Urinary bladder (tissue), 4 donors: Measurements from ENCODE around the gene DNAAF8. TPM values are rescaled to one million over a fixed set of nuclear protein-coding genes. Genes with fewer than 3 reads are reported as not detected.
"Not testable (repeated sequence)": the region's sequence is repeated elsewhere in the genome, so short reads cannot be mapped to it uniquely, and the experiment has no call there.

ENCODE experiments used
- DNase-seq: peaks from one replicate; pipeline ENCODE4 v3.0.0-alpha.2; 2015; ENCODE audit errors: extremely low spot score
- H3K27ac ChIP-seq: one replicate; pipeline ENCODE4 v1.5.1; 2013; ENCODE audit warnings: low read depth, mild to moderate bottlenecking, moderate library complexity
- H3K36me3 ChIP-seq: one replicate; pipeline ENCODE4 v1.6.1; 2013; ENCODE audit warnings: mild to moderate bottlenecking, moderate library complexity; ENCODE audit not compliant: insufficient read depth
- H3K4me1 ChIP-seq: one replicate; pipeline ENCODE4 v1.6.1; 2013; ENCODE audit warnings: mild to moderate bottlenecking, moderate library complexity; ENCODE audit not compliant: insufficient read depth
- H3K4me3 ChIP-seq: one replicate; pipeline ENCODE4 v1.5.1; 2013; ENCODE audit warnings: low read depth, low read length
- WGBS: extraction: QIAGEN DNeasy Blood & Tissue Kit; methylation state at CpG from one replicate; pipeline ENCODE4 v1.1.7; 2013; 5-methylcytosine and 5-hydroxymethylcytosine counted together
- polyA plus RNA-seq: library from polyadenylated mRNA; stranded (reverse); fragments of 200-250 nt; gene quantifications from one replicate; pipeline ENCODE4 v1.2.3, GENCODE V29; 2013
- total RNA-seq: library from RNA; depleted of rRNA; stranded (reverse); fragments of >200 nt; gene quantifications from one replicate; pipeline ENCODE4 v1.2.3, GENCODE V29; 2014
- donor health status: healthy with polysubstance abuse.
- donor health status: healthy.

DNAAF8 gene
- total and polyA plus RNA-seq, 2 donors = 1.3 TPM

DNA sequence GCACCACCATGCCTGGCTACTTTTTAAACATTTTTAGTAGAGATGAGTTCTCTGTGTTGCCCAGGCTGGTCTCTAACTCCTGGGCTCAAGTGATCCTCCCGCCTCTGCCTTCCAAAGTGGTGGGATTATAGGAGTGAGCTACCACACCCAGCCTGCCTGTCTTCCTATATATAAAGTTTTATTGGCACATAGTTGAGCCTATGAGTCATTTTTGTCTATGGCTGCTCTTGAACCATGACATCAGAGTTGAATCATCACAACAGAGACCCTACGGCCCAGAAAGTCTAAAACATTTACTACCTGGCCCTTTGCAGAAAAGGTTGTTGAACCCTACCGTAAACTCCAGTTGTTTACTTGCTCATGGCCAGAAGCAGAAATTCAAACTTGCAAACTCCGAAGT is 45.9 kb downstream of the DNAAF8 start:
- Histone ChIP-seq H3K27ac (no peak overlapping the region), H3K36me3 (no peaks in the 10 kb centered on the region), H3K4me3 (no peak overlapping the region), H3K4me1 (no peaks in the 10 kb centered on the region)
- WGBS = 69% methylated on average over 4 of the region's 4 CpGs
- DNase-seq = no peak

DNA sequence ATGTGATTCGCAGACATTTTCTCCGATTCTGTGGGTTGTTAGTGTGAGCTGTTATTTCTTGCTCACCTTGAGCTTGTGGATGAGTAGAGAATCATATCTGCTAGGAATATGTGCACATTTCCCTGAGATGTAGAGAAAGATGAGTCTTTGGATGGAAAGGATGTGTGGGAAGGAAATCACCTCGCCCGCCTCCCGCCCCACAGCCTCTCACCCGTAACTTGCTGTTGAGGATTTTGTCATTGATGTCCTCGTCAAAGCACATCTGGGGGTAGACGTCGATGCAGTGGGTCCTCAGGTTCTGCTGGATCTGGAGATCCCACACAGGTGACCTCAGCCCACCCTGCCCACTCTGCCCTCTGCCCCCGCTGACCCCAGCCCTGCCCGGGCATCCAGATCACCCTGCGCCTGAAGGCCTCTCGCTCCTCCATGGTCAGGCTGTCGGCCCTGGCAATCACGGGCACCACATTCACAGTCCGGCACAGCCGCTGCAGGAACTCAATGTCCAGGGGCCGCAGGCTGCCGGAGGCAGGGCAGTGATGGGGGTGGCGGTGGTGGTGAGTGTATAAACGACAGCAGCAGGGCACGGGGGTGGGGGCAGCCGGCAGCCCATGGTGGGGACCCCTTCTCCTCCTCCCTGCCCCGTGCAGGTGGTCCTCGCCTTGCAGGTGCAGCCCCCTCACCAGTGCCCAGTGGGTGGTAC is 49.1 kb downstream of the DNAAF8 start:
- H3K36me3 ChIP-seq = no peaks in the 10 kb centered on the region
- DNase-seq = no peak
- no peak overlapping the region for H3K27ac ChIP-seq
- H3K4me1 ChIP-seq = no peaks in the 10 kb centered on the region
- no peak overlapping the region for H3K4me3 ChIP-seq
- 86% methylated on average over 25 of the region's 25 CpGs for WGBS

DNA sequence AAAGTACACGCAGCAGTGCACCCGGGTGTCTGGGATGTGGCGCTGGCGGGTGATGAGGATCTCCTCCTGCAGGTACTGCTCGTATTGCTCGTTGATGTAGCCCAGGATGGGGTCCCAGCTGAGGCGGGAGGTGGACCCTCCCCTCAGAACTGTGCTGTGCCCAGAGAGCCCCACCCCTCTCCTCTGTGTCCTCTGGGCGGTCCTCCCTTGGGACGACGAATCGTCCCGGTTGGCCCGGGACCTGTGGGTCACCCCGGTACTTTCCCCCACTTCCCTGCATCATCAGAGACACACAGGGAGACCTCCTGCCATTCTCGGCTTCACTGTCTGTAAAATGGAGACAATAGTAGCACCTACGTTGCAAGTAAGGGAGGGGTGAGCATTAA is 49.6 kb downstream of the DNAAF8 start:
- no peaks in the 10 kb centered on the region for H3K36me3 ChIP-seq
- 68% methylated on average over 16 of the region's 16 CpGs for WGBS
- H3K27ac ChIP-seq = no peak overlapping the region
- H3K4me3 ChIP-seq = no peak overlapping the region
- H3K4me1 ChIP-seq = no peaks in the 10 kb centered on the region
- DNase-seq = no peak

DNA sequence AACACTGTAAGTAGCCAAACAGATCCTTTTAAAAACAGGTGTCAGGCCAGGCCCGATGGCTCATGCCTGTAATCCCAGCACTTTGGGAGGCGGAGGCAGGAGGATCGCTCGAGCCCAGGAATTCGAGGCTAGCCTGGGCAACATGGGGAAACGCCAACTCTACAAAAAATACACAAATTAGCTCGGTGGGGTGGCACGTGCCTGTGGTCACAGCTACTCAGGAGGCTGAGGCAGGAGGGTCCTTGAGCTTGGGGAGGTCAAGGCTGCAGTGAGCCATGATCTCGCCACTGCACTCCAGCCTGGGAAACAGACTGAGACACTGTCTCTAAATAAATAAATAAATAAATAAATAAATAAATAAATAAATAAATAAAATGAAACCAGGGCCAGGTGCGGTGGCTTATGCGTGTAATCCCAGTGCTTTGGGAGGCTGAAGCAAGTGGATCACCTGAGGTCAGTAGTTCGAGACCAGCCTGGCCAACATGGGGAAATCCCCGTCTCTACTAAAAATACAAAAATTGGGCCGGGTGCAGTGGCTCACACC is 50.2 kb downstream of the DNAAF8 start:
- WGBS = 91% methylated on average over 14 of the region's 14 CpGs
- not testable (repeated sequence) for DNase-seq, H3K27ac ChIP-seq, H3K4me3 ChIP-seq, H3K4me1 ChIP-seq, H3K36me3 ChIP-seq

DNA sequence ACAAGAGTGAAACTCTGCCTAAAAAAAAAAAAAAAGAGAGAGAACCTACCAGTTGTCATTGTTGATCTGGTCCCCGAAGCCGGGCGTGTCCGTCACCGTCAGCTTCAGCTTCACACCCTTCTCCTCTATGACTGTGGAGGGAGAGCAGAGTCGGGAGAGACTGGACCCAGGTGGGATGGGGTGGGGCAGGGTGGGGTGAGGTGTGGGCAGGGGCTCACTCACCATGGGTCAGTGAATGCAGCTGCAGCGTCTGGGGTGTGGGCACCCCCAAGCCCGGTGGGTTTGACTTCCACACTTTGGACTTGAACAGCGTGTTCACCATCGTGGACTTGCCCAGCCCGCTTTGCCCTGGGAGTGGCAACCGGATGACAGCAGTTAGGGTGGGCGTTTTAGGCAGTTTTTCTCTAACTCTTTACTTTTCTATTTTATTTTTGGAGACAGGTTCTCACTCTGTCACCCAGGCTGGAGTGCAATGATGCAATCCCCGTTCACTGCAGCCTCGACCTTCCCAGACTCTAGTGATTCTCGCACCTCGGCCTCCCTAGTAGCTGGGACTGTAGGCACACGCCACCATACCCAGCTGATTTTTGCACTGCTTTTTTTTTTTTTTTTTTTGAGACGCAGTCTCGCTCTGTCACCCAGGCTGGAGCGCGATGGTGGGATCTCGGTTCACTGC is 51.6 kb downstream of the DNAAF8 start:
- Histone ChIP-seq H3K27ac (no peak overlapping the region), H3K36me3 (no peaks in the 10 kb centered on the region), H3K4me3 (no peak overlapping the region), H3K4me1 (no peaks in the 10 kb centered on the region)
- DNase-seq = no peak
- 93% methylated on average over 23 of the region's 23 CpGs for WGBS

DNA sequence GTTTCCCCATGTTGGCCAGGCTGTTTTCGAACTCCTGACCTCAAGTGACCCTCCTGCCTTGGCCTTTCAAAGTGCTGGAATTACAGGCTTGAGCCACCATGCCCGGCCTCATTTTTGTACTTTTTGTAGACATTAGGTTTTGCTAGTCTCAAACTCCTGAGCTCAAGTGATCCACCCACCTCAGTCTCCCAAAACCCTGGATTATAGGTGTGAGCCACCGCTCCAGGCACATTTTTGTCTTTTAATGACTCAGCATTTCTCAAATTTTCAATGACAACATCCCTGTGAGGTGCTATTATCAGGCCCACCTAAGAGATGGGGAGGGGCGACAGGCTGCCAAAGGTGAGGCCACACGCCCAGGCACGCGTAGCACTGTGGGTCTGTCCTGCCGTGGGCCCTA is 52.7 kb downstream of the DNAAF8 start:
- no peak for DNase-seq
- H3K4me3 ChIP-seq = no peak overlapping the region
- H3K36me3 ChIP-seq = no peaks in the 10 kb centered on the region
- WGBS = 96% methylated on average over 8 of the region's 8 CpGs
- H3K4me1 ChIP-seq = no peaks in the 10 kb centered on the region
- no peak overlapping the region for H3K27ac ChIP-seq

DNA sequence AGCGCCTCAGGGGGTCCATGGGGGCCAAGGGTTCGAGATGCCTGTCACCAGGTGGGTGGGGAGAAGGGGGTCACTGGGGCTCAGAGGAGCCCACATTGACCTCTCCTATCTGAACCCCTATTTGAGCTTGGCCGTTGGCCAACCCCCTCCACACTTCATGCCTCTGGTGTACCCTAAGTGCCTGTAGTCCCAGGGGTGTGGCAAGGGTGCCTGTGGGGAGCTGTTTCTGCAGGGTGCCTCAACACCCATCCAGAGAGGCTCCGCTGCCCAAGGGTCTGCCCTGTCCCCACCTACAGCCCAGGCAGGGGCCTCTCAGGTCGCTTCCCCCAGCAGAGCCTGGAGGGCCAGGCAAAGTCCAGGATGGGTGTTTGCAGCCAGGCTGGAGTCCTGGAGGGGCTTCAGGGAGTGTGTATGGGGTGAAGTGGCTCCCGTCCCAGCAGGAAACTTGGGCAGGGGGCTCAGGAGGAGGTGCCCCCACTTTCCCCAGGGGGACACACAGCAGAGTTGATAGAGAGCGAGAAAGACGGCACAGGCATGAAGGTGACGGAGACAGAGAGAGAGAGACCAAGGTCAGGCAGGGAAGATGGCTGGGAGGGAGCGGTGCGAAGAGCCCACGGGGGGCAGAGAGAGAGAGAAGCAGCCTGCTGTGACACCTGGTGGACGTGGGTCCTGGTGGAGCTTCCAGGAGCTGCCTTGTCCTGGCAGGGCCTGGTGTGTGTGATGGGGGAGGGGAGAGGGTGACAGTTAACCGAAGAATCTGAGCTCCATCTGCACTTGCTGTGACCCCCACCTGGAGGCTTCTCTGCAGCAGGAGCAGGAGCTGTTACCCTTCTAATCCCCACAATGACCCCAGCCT is 53.5 kb downstream of the DNAAF8 start, which contains the start of gene SEPTIN12:
Gene SEPTIN12, minus strand, starts transcription at position 719 of the 856 bp plus-strand sequence. Its CDS starts 700 bp downstream, at position 19.
- no peak within 1 kb of the TSS for H3K4me3 ChIP-seq
- 71% methylated on average over 14 of the region's 14 CpGs for WGBS
- no peak within 1 kb of the TSS for H3K27ac ChIP-seq
- H3K36me3 ChIP-seq = no peaks in the 10 kb centered on the region
- H3K4me1 ChIP-seq = no peaks in the 10 kb centered on the region
- no peak for DNase-seq

DNA sequence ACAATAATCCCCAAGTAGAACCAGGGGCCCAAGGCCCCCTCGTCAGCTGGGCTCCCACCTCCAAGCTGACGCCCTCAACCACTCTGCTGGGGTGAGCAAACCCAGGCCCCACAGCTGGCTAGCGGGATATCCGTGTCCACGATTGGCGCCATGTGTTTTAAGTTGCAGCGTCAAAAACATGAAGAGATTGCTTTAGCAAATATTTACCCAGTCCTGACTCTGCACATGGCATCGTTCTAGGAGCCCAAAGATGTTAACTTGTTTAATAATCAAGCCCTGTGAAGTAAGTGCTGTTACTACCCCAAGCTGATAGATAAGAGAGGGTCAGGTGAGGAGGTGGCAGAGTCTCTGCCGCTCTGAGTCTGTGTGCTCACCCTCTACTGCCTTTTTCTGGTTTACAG is 54.2 kb downstream of the DNAAF8 start:
- H3K4me3 ChIP-seq = no peak overlapping the region
- no peaks in the 10 kb centered on the region for H3K4me1 ChIP-seq
- H3K27ac ChIP-seq = no peak overlapping the region
- WGBS = 43% methylated on average over 9 of the region's 9 CpGs
- H3K36me3 ChIP-seq = no peaks in the 10 kb centered on the region
- no peak for DNase-seq

DNA sequence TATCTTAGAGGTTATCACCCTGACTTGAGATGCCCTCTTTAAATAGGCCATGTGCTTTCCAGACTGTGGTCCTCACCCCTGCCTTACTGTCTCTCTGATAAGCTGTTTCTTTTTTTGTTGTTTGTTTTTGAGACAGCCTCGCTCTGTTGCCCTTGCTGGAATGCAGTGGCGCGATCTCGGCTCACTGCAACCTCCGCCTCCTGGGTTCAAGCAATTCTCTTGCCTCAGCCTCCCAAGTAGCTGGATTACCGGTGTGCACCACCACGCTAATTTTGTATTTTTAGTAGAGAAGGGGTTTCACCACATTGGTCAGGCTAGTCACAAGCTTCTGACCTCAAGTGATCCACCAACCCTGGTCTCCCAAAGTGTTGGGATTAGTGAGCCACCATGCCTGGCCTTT is 54.6 kb downstream of the DNAAF8 start:
- no peak overlapping the region for H3K27ac ChIP-seq
- no peaks in the 10 kb centered on the region for H3K4me1 ChIP-seq
- H3K36me3 ChIP-seq = no peaks in the 10 kb centered on the region
- WGBS = 80% methylated on average over 7 of the region's 7 CpGs
- no peak for DNase-seq
- no peak overlapping the region for H3K4me3 ChIP-seq

DNA sequence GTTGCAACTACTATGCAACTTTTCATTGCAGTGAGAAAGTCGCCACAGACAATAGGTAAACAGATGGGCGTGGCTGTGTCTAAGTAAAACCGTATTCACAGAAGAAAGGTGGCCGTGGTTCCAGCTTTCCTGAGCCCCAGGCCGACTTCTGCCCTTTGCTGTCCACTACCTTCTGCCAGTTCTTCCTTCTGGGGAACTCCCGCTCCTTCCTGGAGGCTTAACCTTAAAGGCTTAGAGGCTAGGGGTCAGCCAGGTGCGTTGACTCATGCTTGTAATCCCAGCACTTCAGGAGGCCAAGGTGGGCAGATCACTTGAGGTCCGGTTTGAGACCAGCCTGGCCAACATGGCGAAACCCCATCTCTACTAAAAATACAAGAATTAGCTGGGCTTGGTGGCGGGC is 55.9 kb downstream of the DNAAF8 start:
- H3K4me1 ChIP-seq = no peaks in the 10 kb centered on the region
- no peak overlapping the region for H3K27ac ChIP-seq
- no peak for DNase-seq
- H3K4me3 ChIP-seq = no peak overlapping the region
- WGBS = 82% methylated on average over 10 of the region's 10 CpGs
- H3K36me3 ChIP-seq = no peaks in the 10 kb centered on the region

DNA sequence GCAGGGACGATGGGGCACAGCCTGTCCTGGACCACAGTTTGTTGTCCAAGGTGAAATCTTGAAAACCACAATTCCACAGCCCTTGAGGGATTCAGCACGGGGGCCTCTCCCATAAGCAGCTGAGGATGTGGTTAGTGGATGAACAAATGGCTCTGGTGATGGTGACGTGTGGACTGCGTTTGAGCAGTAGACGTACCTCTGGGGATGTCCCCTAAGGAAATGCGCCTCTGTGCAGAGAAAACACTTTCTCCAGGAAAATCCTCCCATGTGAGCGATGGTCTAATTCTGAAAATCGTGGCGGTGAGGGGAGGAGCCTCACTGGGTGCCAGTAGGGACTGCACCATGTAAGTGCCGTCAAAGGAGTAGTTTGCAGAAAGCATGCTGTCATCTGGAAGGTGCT is 56.5 kb downstream of the DNAAF8 start:
- no peaks in the 10 kb centered on the region for H3K4me1 ChIP-seq
- WGBS = 72% methylated on average over 10 of the region's 10 CpGs
- H3K36me3 ChIP-seq = no peaks in the 10 kb centered on the region
- H3K4me3 ChIP-seq = no peak overlapping the region
- DNase-seq = no peak
- H3K27ac ChIP-seq = no peak overlapping the region

DNA sequence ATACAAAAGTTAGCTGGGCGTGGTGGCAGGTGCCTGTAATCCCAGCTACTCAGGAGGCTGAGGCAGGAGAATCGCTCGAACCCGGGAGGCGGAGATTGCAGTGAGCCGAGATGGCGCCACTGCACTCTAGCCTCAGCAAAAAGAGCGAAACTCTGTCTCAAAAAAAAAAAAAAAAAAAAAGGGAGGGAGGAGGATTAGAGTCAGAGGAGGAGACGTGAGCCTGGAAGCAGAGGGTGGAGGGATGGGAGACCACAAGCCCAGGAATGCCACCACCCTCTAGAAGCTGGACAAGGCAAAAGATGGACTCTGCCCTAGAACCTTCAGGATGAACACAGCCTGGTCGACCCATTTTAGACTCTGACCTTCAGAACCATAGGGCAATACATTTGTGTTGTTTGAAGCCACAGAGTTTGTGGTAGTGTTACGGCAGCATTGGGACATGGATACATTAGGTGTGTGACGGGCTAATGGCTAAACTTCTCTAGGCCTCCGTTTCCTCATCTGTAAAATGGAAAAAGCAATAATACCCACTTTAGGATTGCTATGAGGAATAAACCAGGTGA is 58.7 kb downstream of the DNAAF8 start:
- 72% methylated on average over 13 of the region's 13 CpGs for WGBS
- no peak for DNase-seq

DNA sequence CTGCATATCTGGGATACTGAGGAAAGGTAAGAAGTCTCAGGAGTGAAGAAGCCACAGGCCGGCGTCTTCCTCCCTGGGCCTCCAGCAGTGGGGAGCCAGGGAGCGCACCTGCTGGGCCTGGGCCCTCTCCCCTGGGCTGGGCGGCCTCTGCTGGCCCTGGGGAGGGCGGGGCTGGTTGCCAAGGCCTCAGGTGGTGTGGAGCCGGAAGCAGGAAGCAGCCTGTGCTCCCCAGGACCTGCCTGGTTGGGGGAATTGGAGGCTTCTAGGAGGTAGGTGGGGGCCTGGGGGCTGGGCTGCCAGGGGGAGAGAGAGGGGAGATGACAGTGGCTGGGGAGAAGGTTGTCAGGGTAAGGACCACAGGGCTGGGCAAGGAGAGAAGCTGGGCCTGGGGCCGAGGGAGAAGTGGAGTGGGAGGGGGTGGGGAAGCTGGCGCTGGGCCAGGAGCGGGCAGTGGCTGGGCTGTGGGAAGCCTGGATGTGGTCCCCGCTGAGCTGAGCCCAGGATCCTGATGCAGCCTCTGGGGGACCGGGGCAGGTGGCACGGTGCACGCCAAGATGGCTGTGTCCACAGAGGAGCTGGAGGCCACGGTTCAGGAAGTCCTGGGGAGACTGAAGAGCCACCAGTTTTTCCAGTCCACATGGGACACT is 61.0 kb downstream of the DNAAF8 start, which contains the start of gene SMIM22:
Gene SMIM22, plus strand, starts transcription at position 189 of the 647 bp plus-strand sequence. Its CDS starts 366 bp downstream, at position 555.
- no peak for DNase-seq
- Histone ChIP-seq H3K27ac (no peak within 1 kb of the TSS), H3K36me3 (no peaks in the 10 kb centered on the region), H3K4me3 (no peak within 1 kb of the TSS), H3K4me1 (no peaks in the 10 kb centered on the region)
- 69% methylated on average over 14 of the region's 14 CpGs for WGBS

More for the DNA sequence above, 58.7 kb downstream of the DNAAF8 start:
- no peak overlapping the region for H3K4me3 ChIP-seq
- H3K27ac ChIP-seq = no peak overlapping the region
- H3K36me3 ChIP-seq = no peaks in the 10 kb centered on the region
- no peaks in the 10 kb centered on the region for H3K4me1 ChIP-seq
